Measurements from ENCODE around the gene AKNAD1. TPM values are rescaled to one million over a fixed set of nuclear protein-coding genes. Genes with fewer than 3 reads are reported as not detected.

Gene AKNAD1
- total and polyA plus RNA-seq, 11 donors: 0.14 to 0.59 TPM; not detected in 9

DNA sequence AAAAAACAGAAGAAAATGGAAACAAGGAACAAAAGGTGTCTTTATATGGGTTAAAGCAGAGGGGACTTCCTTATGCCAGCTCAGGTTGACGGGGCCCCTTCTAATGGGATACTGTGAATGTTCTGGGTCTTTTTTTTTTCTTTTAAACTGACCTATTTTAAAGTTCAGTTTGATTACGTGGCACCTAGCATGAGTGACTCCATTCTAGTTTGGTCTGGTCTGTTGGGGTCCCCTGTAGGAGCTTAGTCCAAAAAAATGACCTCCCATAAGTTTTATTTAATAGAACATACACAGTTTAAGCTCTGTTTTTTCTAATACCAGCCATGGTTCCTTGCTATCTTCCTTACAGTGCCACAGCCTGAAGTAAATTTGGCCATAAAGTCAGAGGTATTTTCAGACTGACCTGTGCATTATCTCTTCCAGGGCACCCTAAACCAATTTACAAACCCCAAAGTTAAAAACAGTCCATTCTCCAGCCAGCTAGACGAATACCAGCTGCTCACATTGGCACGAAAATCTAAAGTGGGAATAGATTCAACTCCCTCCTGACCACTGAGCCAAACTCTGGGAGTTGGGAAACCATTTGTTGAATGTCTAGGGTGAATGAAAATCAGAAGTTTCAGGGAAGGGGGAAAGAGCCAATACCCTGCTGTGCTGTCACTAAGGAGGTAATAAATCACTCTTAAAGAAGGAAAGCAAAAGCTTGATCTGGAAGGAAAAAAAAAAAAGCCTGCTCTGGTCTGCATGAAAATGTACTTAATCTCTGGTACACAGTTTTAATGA is 42.4 kb downstream of the AKNAD1 start:
- Histone ChIP-seq H3K4me3 (no peak overlapping the region), H3K27ac (peak overlapping the region in 8 of 12 donors; percentile 0 to 85 (median 74)), H3K9me3 (no peaks in the 10 kb centered on the region), H3K36me3 (peaks cover 0 to 24% (median 15%) of the 10 kb centered on the region in 9 donors), H3K27me3 (no peaks in the 10 kb centered on the region), H3K4me1 (peaks cover 0 to 28% (median 11%) of the 10 kb centered on the region in 12 donors)
- ATAC-seq (peak in 1 of 4 donors; percentile 27), DNase-seq (no peak)
- 61 to 76% (median 68%) methylated on average over 4 of the region's 4 CpGs for WGBS, 4 donors
- intact Hi-C loops (cut with DNase I): no loop called here
- TF ChIP-seq, protein P1, sequence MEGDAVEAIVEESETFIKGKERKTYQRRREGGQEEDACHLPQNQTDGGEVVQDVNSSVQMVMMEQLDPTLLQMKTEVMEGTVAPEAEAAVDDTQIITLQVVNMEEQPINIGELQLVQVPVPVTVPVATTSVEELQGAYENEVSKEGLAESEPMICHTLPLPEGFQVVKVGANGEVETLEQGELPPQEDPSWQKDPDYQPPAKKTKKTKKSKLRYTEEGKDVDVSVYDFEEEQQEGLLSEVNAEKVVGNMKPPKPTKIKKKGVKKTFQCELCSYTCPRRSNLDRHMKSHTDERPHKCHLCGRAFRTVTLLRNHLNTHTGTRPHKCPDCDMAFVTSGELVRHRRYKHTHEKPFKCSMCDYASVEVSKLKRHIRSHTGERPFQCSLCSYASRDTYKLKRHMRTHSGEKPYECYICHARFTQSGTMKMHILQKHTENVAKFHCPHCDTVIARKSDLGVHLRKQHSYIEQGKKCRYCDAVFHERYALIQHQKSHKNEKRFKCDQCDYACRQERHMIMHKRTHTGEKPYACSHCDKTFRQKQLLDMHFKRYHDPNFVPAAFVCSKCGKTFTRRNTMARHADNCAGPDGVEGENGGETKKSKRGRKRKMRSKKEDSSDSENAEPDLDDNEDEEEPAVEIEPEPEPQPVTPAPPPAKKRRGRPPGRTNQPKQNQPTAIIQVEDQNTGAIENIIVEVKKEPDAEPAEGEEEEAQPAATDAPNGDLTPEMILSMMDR (IDR thresholded peaks at IDR 0.05): no peak
- no peak for TF ChIP-seq POLR2A (IDR thresholded peaks at IDR 0.05)

DNA sequence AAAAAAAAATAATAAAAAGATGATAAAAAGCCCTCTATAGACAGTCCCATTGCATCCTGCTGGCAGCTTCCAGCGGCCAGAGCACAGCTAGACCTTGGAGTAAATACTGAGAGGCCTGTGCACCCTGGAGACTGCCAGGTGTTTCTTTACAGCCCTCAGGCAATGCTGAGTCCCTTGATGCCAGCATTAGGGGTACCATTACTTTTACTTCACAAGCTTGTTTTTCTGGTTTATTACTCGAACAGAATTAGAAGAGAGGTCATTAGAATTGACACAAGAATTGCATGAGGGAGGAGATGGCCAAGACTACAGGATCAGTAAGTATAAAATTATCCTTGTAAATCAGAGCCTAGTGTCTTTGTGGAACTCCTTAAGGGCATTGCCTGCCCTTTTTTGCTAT is 43.6 kb downstream of the AKNAD1 start:
- Histone ChIP-seq H3K4me3 (no peak overlapping the region), H3K27me3 (no peaks in the 10 kb centered on the region), H3K36me3 (peaks cover 0 to 36% (median 27%) of the 10 kb centered on the region in 9 donors), H3K9me3 (no peaks in the 10 kb centered on the region), H3K4me1 (peaks cover 0 to 28% (median 11%) of the 10 kb centered on the region in 12 donors), H3K27ac (no peak overlapping the region)
- 87 to 94% (median 93%) methylated on average over 2 of the region's 2 CpGs for WGBS, 4 donors
- ATAC-seq (no peak), DNase-seq (no peak)
- intact Hi-C loops (cut with DNase I): no loop called here
- TF ChIP-seq, protein P1 (IDR thresholded peaks at IDR 0.05): no peak
- no peak for TF ChIP-seq POLR2A (IDR thresholded peaks at IDR 0.05)

DNA sequence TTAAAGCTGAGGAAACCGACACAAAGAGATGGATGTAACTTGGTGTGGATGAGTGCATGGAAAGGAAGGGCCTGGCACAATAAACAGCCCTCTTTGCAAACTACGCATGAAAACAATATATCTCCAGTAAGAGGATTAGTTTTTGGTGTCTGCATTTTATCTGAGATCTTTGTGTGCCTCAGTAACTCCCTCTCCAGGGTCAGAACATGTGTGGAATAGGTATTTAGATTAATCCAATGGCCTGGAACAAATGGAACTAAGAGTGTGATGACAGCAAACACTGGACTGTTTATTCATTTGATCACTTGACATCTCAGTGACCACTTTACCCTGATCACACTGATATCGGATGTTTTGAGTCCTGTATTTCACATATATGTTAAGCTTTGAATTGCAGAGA is 45.3 kb downstream of the AKNAD1 start:
- WGBS, 4 donors: 93 to 98% (median 97%) methylated on average over 3 of the region's 3 CpGs
- peaks cover 0 to 53% (median 44%) of the 10 kb centered on the region in 9 donors for H3K36me3 ChIP-seq
- no peaks in the 10 kb centered on the region for H3K9me3 ChIP-seq
- ATAC-seq (no peak), DNase-seq (no peak)
- TF ChIP-seq, protein P1 (IDR thresholded peaks at IDR 0.05): no peak
- no peak for TF ChIP-seq POLR2A (IDR thresholded peaks at IDR 0.05)
- peaks cover 0 to 21% (median 7%) of the 10 kb centered on the region in 12 donors for H3K4me1 ChIP-seq
- H3K27ac ChIP-seq: no peak overlapping the region
- no peaks in the 10 kb centered on the region for H3K27me3 ChIP-seq
- H3K4me3 ChIP-seq: no peak overlapping the region
- intact Hi-C loops (cut with DNase I): no loop called here

DNA sequence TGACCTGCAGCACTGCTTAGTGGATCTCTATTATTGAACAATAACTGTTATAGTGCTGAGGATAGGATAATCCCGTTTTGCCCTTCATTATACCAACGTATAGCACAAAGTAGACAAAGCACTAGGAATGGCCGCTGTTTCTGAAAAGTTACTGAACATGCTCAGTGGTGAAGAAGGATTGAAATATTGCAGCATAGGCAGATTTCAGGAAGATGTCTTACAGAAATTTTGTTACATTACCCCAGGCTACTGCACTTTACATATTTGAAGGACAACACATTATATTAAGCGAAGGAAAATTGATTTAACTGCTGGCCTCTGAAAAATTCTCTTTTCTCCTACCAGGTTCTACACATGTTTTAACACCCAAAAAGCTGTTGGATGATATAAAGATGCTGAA is 48.5 kb downstream of the AKNAD1 start:
- DNase-seq (no peak), ATAC-seq (no peak)
- Histone ChIP-seq H3K36me3 (peaks cover 0 to 85% (median 74%) of the 10 kb centered on the region in 9 donors), H3K27me3 (no peaks in the 10 kb centered on the region), H3K4me1 (no peaks in the 10 kb centered on the region), H3K4me3 (no peak overlapping the region), H3K9me3 (no peaks in the 10 kb centered on the region), H3K27ac (no peak overlapping the region)
- TF ChIP-seq, protein P1 (IDR thresholded peaks at IDR 0.05): no peak
- TF ChIP-seq POLR2A (IDR thresholded peaks at IDR 0.05): no peak
- intact Hi-C loops (cut with DNase I): loop anchor here in 1 of 10 donors (10.0 kb wide), 1 partner anchor 54 kb away; no protein-coding TSS in a partner anchor
- 90 to 96% (median 93%) methylated on average over 4 of the region's 4 CpGs for WGBS, 4 donors
